Tibial nerve (tissue), 4 donors: ENCODE measurements around the gene SIN3A.

ENCODE experiments used
- CTCF ChIP-seq, 5 experiments: fragments of 200-600 bp in 3 of 5; fragments of 450-650 bp in 2 of 5; sonication (generic) in 3 of 5; IDR thresholded peaks; one replicate each; pipeline ENCODE4 v1.5.1; 2016 to 2019; ENCODE audit warnings: antibody characterized with exemption in 5 of 5, mild to moderate bottlenecking in 3 of 5, moderate library complexity in 2 of 5
- EP300 ChIP-seq, 2 donors: sonication (generic); formaldehyde crosslinking; IDR thresholded peaks; one replicate each; pipeline ENCODE4 v1.6.1; 2017; ENCODE audit warnings: antibody characterized with exemption in 2 of 2, mild to moderate bottlenecking in 1 of 2
- POLR2A ChIP-seq, 2 donors: fragments of 450-650 bp; IDR thresholded peaks; one replicate each; pipeline ENCODE4 v1.6.1; 2017; ENCODE audit warnings: antibody characterized with exemption in 2 of 2, mild to moderate bottlenecking in 2 of 2, moderate library complexity in 2 of 2

GRCh38 chr15:75455982-75456531 lies 4.6 kb upstream of the SIN3A start:
- TF ChIP-seq CTCF (IDR thresholded peaks at IDR 0.05) = no peak
- TF ChIP-seq POLR2A (IDR thresholded peaks at IDR 0.05) = no peak
- peak in 1 of 2 donors; percentile 3 for TF ChIP-seq EP300 (IDR thresholded peaks at IDR 0.05)
